GM18873 (cell line): ENCODE results near the gene KRTAP6-3.

Experiments used
- ATAC-seq: cut with Tn5 transposase; IDR thresholded peaks from one replicate; pipeline ENCODE4 v1.9.1; 2021; ENCODE audit warnings: mild to moderate bottlenecking, moderate library complexity, moderate number of reproducible peaks; ENCODE audit not compliant: unreplicated experiment, low FRiP score

The KRTAP6-3 gene

GRCh38 chr21:30623362-30623761, 31.1 kb downstream of the KRTAP6-3 start:
- ATAC-seq = no peak

GRCh38 chr21:30625449-30626165, 33.4 kb downstream of the KRTAP6-3 start:
- no peak for ATAC-seq

GRCh38 chr21:30628109-30628508, 35.9 kb downstream of the KRTAP6-3 start:
- ATAC-seq = no peak

DNA sequence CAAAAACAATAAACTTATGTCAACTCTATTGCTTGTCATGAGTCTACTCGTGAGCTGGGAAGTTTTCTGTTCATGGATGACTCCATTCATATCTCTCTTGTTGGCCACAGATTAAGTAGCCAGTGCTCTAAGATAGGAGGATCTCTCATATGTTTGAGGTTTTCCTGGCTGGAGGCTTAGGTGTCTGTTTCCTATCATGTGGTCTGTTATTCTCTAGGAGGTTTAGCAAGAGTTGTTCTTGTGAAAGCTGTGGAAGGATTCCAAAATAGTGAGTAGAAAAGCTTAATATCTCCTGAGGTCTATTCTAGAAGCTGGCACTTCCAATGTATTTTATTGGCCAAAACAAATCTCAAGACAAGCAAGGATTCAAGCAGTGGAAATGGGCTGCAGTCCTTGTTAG, 37.0 kb downstream of the KRTAP6-3 start:
- ATAC-seq = no peak

- ATAC-seq = no peak
Measured at GRCh38 chr21:30634906-30635305, 42.7 kb downstream of the KRTAP6-3 start, which contains the start of gene KRTAP20-2. Gene KRTAP20-2, plus strand, starts transcription at chr21:30635206. Its CDS starts 58 bp downstream, at chr21:30635264.

GRCh38 chr21:30638686-30639085, 46.4 kb downstream of the KRTAP6-3 start:
- no peak for ATAC-seq

GRCh38 chr21:30642564-30642963, 50.3 kb downstream of the KRTAP6-3 start, which contains the start of gene KRTAP20-3:
Gene KRTAP20-3, plus strand, starts transcription at chr21:30642864.
- ATAC-seq = no peak
